ENCODE measurements around the gene RSPO3.

DNA sequence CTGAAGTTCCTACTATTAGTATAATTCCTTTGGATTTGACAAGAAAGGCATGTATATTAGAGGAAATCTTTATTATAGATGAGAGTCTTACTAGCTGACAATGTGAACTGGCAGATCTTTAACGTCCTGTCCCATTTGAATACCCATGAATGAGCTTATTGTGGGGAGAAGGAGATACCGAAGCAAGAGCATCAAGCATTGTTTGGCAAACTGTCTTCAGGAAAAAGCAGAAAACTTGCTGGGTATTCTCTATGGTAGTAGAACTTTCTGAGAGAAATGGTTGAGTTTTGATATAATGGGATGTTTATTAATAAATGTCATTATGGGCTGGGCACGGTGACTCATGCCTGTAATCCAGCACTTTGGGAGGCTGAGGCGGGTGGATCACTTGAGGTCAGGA lies 18.3 kb downstream of the RSPO3 start:
- TF ChIP-seq, protein P1, sequence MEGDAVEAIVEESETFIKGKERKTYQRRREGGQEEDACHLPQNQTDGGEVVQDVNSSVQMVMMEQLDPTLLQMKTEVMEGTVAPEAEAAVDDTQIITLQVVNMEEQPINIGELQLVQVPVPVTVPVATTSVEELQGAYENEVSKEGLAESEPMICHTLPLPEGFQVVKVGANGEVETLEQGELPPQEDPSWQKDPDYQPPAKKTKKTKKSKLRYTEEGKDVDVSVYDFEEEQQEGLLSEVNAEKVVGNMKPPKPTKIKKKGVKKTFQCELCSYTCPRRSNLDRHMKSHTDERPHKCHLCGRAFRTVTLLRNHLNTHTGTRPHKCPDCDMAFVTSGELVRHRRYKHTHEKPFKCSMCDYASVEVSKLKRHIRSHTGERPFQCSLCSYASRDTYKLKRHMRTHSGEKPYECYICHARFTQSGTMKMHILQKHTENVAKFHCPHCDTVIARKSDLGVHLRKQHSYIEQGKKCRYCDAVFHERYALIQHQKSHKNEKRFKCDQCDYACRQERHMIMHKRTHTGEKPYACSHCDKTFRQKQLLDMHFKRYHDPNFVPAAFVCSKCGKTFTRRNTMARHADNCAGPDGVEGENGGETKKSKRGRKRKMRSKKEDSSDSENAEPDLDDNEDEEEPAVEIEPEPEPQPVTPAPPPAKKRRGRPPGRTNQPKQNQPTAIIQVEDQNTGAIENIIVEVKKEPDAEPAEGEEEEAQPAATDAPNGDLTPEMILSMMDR (conservative IDR thresholded peaks at IDR 0.05; ENCODE audit: low read depth, low read length) = no peak
- no peak for TF ChIP-seq EZH2 (IDR thresholded peaks at IDR 0.05; ENCODE audit: borderline replicate concordance, low read depth, low read length, poor library complexity, severe bottlenecking)

Measured in A673 (cell line).